BLaER1 (cell line): ENCODE measurements around the gene OSBPL6.

Experiments
- H3K27ac ChIP-seq: shearing (Covaris generic); formaldehyde crosslinking; 2 replicates; pipeline ENCODE4 v1.8.1; 2022
- H3K27me3 ChIP-seq: shearing (Covaris generic); formaldehyde crosslinking; 2 replicates; pipeline ENCODE4 v1.8.1; 2022
- H3K36me3 ChIP-seq: shearing (Covaris generic); formaldehyde crosslinking; 2 replicates; pipeline ENCODE4 v1.8.1; 2022
- H3K4me1 ChIP-seq: shearing (Covaris generic); formaldehyde crosslinking; 2 replicates; pipeline ENCODE4 v1.8.1; 2022
- H3K4me2 ChIP-seq: shearing (Covaris generic); formaldehyde crosslinking; 2 replicates; pipeline ENCODE4 v1.8.1; 2022
- H3K4me3 ChIP-seq: shearing (Covaris generic); formaldehyde crosslinking; 2 replicates; pipeline ENCODE4 v1.8.1; 2022
- H3K9ac ChIP-seq: shearing (Covaris generic); formaldehyde crosslinking; 2 replicates; pipeline ENCODE4 v1.8.1; 2022
- H3K9me3 ChIP-seq: shearing (Covaris generic); formaldehyde crosslinking; 2 replicates; pipeline ENCODE4 v1.8.1; 2022
- H4K20me1 ChIP-seq: shearing (Covaris generic); formaldehyde crosslinking; 2 replicates; pipeline ENCODE4 v1.8.1; 2022
- Cebpa-rat ChIP-seq: shearing (Covaris generic); IDR thresholded peaks from 2 replicates; pipeline ENCODE4 v1.8.1; 2022

Gene OSBPL6

DNA sequence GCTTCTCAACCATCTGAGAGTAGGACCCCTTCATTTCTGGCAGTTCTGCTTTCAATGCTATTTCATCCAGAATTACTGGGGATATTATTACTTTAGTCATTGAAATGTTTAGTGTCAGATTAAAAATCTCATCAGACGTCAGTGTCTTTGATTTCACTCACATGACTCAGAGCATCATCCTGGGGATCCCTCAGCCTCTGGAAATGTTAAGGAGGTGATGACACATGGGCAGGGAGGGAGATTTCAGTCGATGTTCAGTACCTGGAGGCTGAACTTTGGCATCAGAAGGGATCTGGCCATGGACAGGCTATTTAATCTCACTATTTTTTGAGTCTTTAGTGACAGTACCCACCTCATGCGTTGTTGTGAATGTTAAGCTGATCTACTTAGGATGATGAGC lies 39.1 kb downstream of the OSBPL6 start:
- no peak overlapping the region for H3K27ac ChIP-seq
- H3K4me3 ChIP-seq: no peak overlapping the region
- H3K4me1 ChIP-seq: no peaks in the 10 kb centered on the region
- H3K4me2 ChIP-seq: no peak overlapping the region
- no peaks in the 10 kb centered on the region for H4K20me1 ChIP-seq
- H3K36me3 ChIP-seq: no peaks in the 10 kb centered on the region
- no peaks in the 10 kb centered on the region for H3K27me3 ChIP-seq
- H3K9ac ChIP-seq: no peak overlapping the region
- no peak for TF ChIP-seq Cebpa-rat
- no peaks in the 10 kb centered on the region for H3K9me3 ChIP-seq

DNA sequence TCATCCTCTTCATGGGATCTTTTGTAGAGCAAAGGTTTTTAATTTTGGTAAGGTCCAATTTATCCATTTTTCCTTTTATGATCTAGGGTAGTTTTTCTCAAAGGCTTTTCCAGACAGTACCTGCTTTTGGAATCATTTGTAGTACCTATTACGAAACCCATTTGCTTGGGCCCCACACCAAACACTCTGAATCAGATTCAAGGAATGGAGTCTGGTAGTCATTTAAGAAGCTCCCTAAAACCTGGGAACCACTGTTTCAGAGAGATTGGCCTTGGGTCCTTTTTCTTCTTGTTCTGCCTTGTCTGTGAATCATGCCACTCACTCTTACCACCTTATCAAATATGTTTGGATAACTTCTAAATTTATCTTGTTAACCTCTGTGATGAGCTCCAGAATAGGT lies 40.3 kb downstream of the OSBPL6 start:
- no peaks in the 10 kb centered on the region for H3K4me1 ChIP-seq
- no peak overlapping the region for H3K4me2 ChIP-seq
- no peaks in the 10 kb centered on the region for H3K36me3 ChIP-seq
- H4K20me1 ChIP-seq: no peaks in the 10 kb centered on the region
- TF ChIP-seq Cebpa-rat: no peak
- no peak overlapping the region for H3K9ac ChIP-seq
- H3K27ac ChIP-seq: no peak overlapping the region
- H3K4me3 ChIP-seq: no peak overlapping the region
- H3K9me3 ChIP-seq: no peaks in the 10 kb centered on the region
- H3K27me3 ChIP-seq: no peaks in the 10 kb centered on the region

DNA sequence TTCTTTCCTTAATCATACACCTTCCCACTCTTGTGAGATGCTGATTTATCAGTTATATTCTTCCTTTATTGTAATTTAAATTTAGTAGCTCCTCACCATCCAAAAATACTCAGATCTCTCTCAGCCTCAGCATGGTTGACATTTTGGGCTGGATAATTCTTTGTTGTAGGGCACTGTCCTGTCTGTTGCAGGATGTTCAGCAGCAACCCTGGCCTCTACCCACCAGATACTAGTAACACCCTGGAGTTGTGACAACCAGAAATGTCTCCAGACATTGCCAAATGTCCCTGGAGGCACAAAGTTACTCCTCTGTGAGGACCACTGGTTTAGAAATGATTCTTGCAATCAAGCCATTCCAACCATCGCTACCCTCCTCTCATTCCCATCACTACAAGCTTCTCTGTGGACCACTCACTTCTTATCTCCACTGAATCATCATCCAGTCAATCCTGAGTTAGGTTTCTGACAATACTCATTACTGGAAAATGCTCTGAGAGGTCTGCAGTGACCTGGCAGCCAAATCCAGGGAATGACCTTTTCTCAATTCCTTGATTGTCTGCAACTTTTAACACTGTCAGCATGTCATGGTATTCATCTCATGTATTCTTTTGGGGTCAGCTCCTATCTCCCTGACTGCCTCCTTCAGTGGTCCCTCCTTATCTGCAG lies 43.3 kb downstream of the OSBPL6 start:
- H3K4me2 ChIP-seq: no peak overlapping the region
- no peaks in the 10 kb centered on the region for H3K27me3 ChIP-seq
- no peak for TF ChIP-seq Cebpa-rat
- no peaks in the 10 kb centered on the region for H3K36me3 ChIP-seq
- no peaks in the 10 kb centered on the region for H4K20me1 ChIP-seq
- no peak overlapping the region for H3K4me3 ChIP-seq
- H3K9me3 ChIP-seq: no peaks in the 10 kb centered on the region
- H3K4me1 ChIP-seq: no peaks in the 10 kb centered on the region
- H3K9ac ChIP-seq: no peak overlapping the region
- H3K27ac ChIP-seq: no peak overlapping the region

DNA sequence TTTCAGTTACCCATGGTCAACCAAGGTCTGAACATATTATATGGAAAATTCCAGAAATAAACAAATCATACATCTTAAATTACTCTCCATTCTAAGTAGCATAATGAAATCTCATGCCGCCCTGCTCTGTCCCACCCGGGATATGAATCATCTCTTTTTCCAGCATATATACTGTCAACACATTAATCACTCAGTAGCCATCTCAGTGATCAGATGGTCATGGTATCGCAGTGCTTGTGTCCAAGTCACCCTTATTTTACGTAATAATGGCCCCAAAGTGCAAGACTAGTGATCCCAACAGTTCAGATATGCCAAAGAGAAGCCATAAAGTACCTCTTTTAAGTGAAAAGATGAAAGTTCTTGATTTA lies 43.8 kb downstream of the OSBPL6 start:
- no peaks in the 10 kb centered on the region for H4K20me1 ChIP-seq
- no peaks in the 10 kb centered on the region for H3K27me3 ChIP-seq
- H3K4me3 ChIP-seq: no peak overlapping the region
- H3K36me3 ChIP-seq: no peaks in the 10 kb centered on the region
- no peak for TF ChIP-seq Cebpa-rat
- H3K9me3 ChIP-seq: no peaks in the 10 kb centered on the region
- no peaks in the 10 kb centered on the region for H3K4me1 ChIP-seq
- no peak overlapping the region for H3K27ac ChIP-seq
- no peak overlapping the region for H3K9ac ChIP-seq
- no peak overlapping the region for H3K4me2 ChIP-seq

DNA sequence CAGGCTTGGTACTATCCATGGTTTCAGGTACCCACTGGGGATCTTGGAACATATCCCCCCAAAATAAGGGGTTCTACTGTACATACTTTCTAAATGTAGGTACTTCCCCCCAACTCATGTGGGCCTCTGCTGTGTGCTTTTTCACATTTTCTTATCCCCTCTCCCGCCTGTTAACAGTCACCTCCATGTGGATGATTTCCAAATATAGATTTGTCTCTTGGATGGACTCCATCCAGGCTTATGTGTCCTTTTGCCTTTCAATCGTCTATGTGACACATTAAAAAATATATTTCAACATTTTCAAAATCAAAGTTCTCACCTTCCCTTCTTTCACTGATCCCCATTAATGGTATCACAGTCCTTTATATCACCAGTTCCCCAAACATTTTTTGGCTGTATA lies 44.4 kb downstream of the OSBPL6 start:
- no peaks in the 10 kb centered on the region for H3K27me3 ChIP-seq
- no peaks in the 10 kb centered on the region for H4K20me1 ChIP-seq
- H3K9me3 ChIP-seq: no peaks in the 10 kb centered on the region
- H3K36me3 ChIP-seq: no peaks in the 10 kb centered on the region
- H3K27ac ChIP-seq: no peak overlapping the region
- no peaks in the 10 kb centered on the region for H3K4me1 ChIP-seq
- no peak overlapping the region for H3K9ac ChIP-seq
- no peak overlapping the region for H3K4me3 ChIP-seq
- H3K4me2 ChIP-seq: no peak overlapping the region
- TF ChIP-seq Cebpa-rat: no peak

DNA sequence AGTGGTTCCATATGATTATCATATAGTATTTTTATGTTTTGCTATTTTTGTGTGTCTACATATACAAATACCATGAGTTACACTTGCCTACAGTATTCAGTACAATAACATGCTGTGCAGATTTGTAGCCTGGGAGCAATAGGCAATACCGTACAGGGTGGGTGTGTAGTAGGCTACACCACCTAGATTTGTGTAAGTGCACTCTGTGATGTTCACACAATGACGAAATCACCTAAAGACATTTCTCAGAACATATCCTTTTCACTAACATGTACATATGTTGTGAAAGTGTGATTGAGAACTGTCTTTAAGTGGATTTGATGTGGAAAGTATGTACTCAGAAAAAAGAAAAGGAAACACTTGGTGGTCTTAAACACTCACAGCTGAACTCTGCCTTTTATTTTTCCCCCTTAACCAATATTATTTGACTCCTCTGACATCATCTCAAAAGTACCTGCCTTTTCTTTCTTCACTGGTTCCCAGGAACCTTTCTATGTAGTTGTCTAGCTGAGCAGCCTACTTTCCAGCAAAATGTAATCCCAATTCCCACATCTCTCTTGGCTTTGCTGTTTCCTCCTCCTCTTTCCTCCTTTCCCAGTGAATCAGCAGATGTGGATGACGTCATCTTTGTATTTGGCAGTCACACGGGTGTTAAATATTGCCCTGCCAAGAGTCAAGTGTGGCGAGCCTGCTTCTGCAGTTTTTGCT lies 47.7 kb downstream of the OSBPL6 start:
- Histone ChIP-seq H3K4me1 (no peaks in the 10 kb centered on the region), H3K27ac (no peak overlapping the region), H3K4me2 (no peak overlapping the region), H3K9ac (no peak overlapping the region), H3K27me3 (no peaks in the 10 kb centered on the region), H4K20me1 (no peaks in the 10 kb centered on the region), H3K4me3 (no peak overlapping the region), H3K9me3 (no peaks in the 10 kb centered on the region), H3K36me3 (no peaks in the 10 kb centered on the region)
- TF ChIP-seq Cebpa-rat: no peak

DNA sequence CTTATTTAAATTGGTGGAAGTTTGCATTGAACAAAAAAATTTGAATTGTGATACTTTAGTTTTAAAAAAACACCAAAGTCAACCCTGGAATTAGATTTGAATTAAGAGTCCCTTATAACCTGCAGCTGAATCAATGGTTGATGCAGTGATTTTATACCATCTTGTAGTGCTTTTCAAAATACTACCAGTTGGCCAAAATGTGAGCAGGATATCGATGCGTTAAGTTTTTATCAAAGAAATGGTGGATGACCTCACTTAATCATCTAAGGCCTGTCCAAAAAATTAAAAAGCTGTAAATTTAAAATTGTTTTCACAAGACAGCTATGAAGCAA lies 48.2 kb downstream of the OSBPL6 start:
- Histone ChIP-seq H3K27ac (no peak overlapping the region), H3K9ac (no peak overlapping the region), H3K4me2 (no peak overlapping the region), H3K4me3 (no peak overlapping the region), H3K36me3 (no peaks in the 10 kb centered on the region), H3K9me3 (no peaks in the 10 kb centered on the region), H3K27me3 (no peaks in the 10 kb centered on the region), H4K20me1 (no peaks in the 10 kb centered on the region), H3K4me1 (no peaks in the 10 kb centered on the region)
- no peak for TF ChIP-seq Cebpa-rat

DNA sequence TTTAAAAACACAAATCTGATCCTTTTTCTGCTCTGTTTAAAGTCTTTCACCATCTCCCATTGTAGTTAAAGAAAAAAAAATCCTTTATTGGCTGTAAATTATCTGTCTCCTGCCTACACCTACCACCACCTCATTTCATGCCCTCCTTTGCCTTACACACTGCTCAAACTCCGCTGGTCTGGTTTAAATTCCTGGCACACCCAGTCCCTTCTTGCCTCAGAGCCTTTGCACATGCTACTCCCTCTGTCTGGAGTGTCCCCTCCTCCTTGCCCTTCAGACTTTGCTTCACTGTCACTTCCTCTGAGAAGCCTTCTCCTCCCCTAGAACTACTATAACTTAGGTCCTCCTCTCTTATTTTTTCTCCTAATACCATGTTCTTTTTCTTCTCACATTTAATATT lies 49.6 kb downstream of the OSBPL6 start:
- no peak for TF ChIP-seq Cebpa-rat
- Histone ChIP-seq H3K4me1 (no peaks in the 10 kb centered on the region), H3K4me3 (no peak overlapping the region), H3K27ac (no peak overlapping the region), H3K36me3 (no peaks in the 10 kb centered on the region), H3K9me3 (no peaks in the 10 kb centered on the region), H4K20me1 (no peaks in the 10 kb centered on the region), H3K9ac (no peak overlapping the region), H3K4me2 (no peak overlapping the region), H3K27me3 (no peaks in the 10 kb centered on the region)

DNA sequence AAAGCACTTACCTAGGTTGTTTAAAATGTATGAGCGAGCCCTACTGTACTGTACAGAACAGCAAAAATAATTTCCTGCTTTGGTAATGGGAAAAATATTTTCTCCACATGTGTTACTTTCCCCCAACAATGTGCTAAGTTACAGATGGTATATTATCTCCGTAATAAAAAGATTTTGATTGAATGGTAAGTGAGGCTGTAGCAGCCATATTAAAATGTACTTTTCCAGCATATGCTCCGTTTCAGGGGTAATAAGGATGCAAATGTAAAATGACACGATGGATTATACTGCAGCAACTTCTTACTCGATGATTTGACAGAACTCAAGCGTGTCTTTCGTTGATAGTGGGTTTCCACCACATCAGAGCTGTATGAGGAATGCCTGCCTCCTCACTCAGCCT lies 50.5 kb downstream of the OSBPL6 start:
- TF ChIP-seq Cebpa-rat: no peak
- no peaks in the 10 kb centered on the region for H3K27me3 ChIP-seq
- H3K27ac ChIP-seq: no peak overlapping the region
- H3K36me3 ChIP-seq: no peaks in the 10 kb centered on the region
- no peaks in the 10 kb centered on the region for H3K4me1 ChIP-seq
- no peak overlapping the region for H3K9ac ChIP-seq
- H3K9me3 ChIP-seq: no peaks in the 10 kb centered on the region
- H3K4me3 ChIP-seq: no peak overlapping the region
- no peaks in the 10 kb centered on the region for H4K20me1 ChIP-seq
- H3K4me2 ChIP-seq: no peak overlapping the region

DNA sequence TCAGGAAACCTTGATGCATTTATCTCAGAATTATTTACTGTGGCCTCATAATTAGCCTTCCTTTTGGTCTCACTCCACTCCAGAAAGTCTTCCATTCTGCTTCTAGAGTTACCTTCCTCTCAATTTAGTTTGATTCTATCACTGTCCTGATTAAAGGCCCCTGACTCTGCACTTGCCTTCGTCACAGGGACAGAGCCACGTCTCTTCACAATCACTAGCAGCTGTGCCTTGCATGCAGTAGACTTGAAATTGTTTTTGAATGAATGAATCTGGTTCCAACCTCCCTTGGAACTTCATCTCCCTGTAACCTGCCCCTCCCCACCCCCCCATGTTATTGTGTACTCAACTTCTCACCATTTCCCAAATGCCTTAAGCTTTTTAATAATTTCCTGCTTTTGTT lies 52.4 kb downstream of the OSBPL6 start:
- Histone ChIP-seq H3K4me1 (no peaks in the 10 kb centered on the region), H3K4me2 (no peak overlapping the region), H3K27ac (no peak overlapping the region), H3K9ac (no peak overlapping the region), H3K27me3 (no peaks in the 10 kb centered on the region), H3K36me3 (no peaks in the 10 kb centered on the region), H3K9me3 (no peaks in the 10 kb centered on the region), H4K20me1 (no peaks in the 10 kb centered on the region), H3K4me3 (no peak overlapping the region)
- TF ChIP-seq Cebpa-rat: no peak

GRCh38 chr2:178247250-178247649 lies 52.9 kb downstream of the OSBPL6 start:
- no peak for TF ChIP-seq Cebpa-rat
- no peaks in the 10 kb centered on the region for H3K36me3 ChIP-seq
- H3K4me1 ChIP-seq: no peaks in the 10 kb centered on the region
- H3K9me3 ChIP-seq: no peaks in the 10 kb centered on the region
- no peak overlapping the region for H3K4me2 ChIP-seq
- H3K9ac ChIP-seq: no peak overlapping the region
- H4K20me1 ChIP-seq: no peaks in the 10 kb centered on the region
- no peaks in the 10 kb centered on the region for H3K27me3 ChIP-seq
- H3K27ac ChIP-seq: no peak overlapping the region
- H3K4me3 ChIP-seq: no peak overlapping the region
